B cell (primary cell): ENCODE results near the gene EIF4EBP2. TPM values are rescaled to one million over a fixed set of nuclear protein-coding genes. Genes with fewer than 3 reads are reported as not detected.
A peak's percentile ranks its signal among the peaks of the same experiment; 100 is the strongest.

Experiments used
- ATAC-seq: fragments of 200-7000 bp; cut with Tn5 transposase; one replicate; pipeline ENCODE4 v1.10.0; 2021; ENCODE audit warnings: low read depth, mild to moderate bottlenecking, moderate number of reproducible peaks, moderate library complexity
- CTCF ChIA-PET: fragments of 350-600 bp; sonication (Branson Sonifier 250); formaldehyde crosslinking; loops from one replicate; lab custom pipeline; 2021; ENCODE audit warnings: antibody characterized with exemption, inconsistent platforms; lab: Charles Lee
- POLR2A ChIA-PET: fragments of 350-600 bp; sonication (Branson Sonifier 250); formaldehyde crosslinking; loops from one replicate; lab custom pipeline; 2021; ENCODE audit warnings: antibody characterized with exemption; lab: Charles Lee
- DNase-seq: peaks from one replicate; pipeline ENCODE4 v3.0.0; 2013
- H2AFZ ChIP-seq: 2 replicates; pipeline ENCODE4 v1.6.1; 2012; ENCODE audit warnings: mild to moderate bottlenecking, low read depth, low read length; ENCODE audit not compliant: insufficient read depth, poor library complexity, severe bottlenecking
- H3K27ac ChIP-seq, 2 donors: 1 replicate in 1 of 2; 2 replicates in 1 of 2; pipeline ENCODE4 v1.5.1; 2012 to 2013; ENCODE audit warnings: low read length in 2 of 2, mild to moderate bottlenecking in 2 of 2, moderate library complexity in 1 of 2
- H3K27me3 ChIP-seq, 4 experiments: fragments of 200-600 bp in 1 of 4; sonication (generic) in 1 of 4; replicated peaks in 1 of 4; 1 replicate in 2 of 4; 2 replicates in 2 of 4; pipeline versions ENCODE4 v1.6.1 to v1.7.0; 2013 to 2016; ENCODE audit warnings: low read length in 3 of 4, mild to moderate bottlenecking in 2 of 4, mixed read lengths in 1 of 4, moderate library complexity in 1 of 4; ENCODE audit not compliant: insufficient read depth in 4 of 4, control insufficient read depth in 3 of 4; ENCODE audit errors: control extremely low read depth in 1 of 4
- H3K36me3 ChIP-seq, 2 experiments: replicated peaks in 1 of 2; 1 replicate in 1 of 2; 2 replicates in 1 of 2; pipeline versions ENCODE4 v1.6.1 to v1.7.1; 2013; ENCODE audit warnings: low read length in 1 of 2; ENCODE audit not compliant: insufficient read depth in 2 of 2, control insufficient read depth in 1 of 2; ENCODE audit errors: control extremely low read depth in 1 of 2, extremely low read depth in 1 of 2
- H3K4me1 ChIP-seq, 2 donors: fragments of 200-600 bp in 1 of 2; sonication (generic) in 1 of 2; 1 replicate in 1 of 2; 2 replicates in 1 of 2; pipeline versions ENCODE4 v1.5.1 to v1.6.1; 2013 to 2017; ENCODE audit warnings: low read length in 2 of 2; ENCODE audit not compliant: control insufficient read depth in 2 of 2, insufficient read depth in 2 of 2
- H3K4me2 ChIP-seq: replicated peaks from 2 replicates; pipeline ENCODE3; 2012; ENCODE audit warnings: mild to moderate bottlenecking, low read depth, low read length; ENCODE audit not compliant: poor library complexity, severe bottlenecking
- H3K4me3 ChIP-seq, 5 experiments: fragments of 200-600 bp in 1 of 5; sonication (generic) in 1 of 5; 1 replicate in 3 of 5; 2 replicates in 2 of 5; pipeline versions ENCODE4 v1.5.1 to v1.7.0; 2011 to 2016; ENCODE audit warnings: low read length in 4 of 5, mild to moderate bottlenecking in 4 of 5, low read depth in 2 of 5, control low read depth in 1 of 5, moderate library complexity in 1 of 5; ENCODE audit not compliant: insufficient read depth in 1 of 5; ENCODE audit errors: control extremely low read depth in 1 of 5, extremely low read depth in 1 of 5
- H3K79me2 ChIP-seq: fragments of 200-600 bp; sonication (generic); one replicate; pipeline ENCODE4 v1.6.0; 2016; ENCODE audit warnings: low read length; ENCODE audit not compliant: control insufficient read depth, insufficient read depth
- H3K9ac ChIP-seq: fragments of 200-600 bp; sonication (generic); 2 replicates; pipeline ENCODE4 v1.6.1; 2017; ENCODE audit warnings: mild to moderate bottlenecking, low read length, moderate library complexity
- H3K9me3 ChIP-seq, 3 donors: one replicate each; pipeline versions ENCODE4 v1.6.1 to v1.7.1; 2013; ENCODE audit warnings: low read length in 2 of 3; ENCODE audit not compliant: control insufficient read depth in 2 of 3, insufficient read depth in 1 of 3; ENCODE audit errors: control extremely low read depth in 1 of 3
- H4K20me1 ChIP-seq: 2 replicates; pipeline ENCODE4 v1.6.0; 2012; ENCODE audit warnings: mild to moderate bottlenecking, low read length; ENCODE audit not compliant: insufficient read depth, control insufficient read depth, poor library complexity, severe bottlenecking
- H3K27ac Mint-ChIP-seq: one replicate; pipeline ENCODE4 v1.8.0; 2021; ENCODE audit warnings: mixed read lengths
- H3K27me3 Mint-ChIP-seq: one replicate; pipeline ENCODE4 v1.8.0; 2021; ENCODE audit warnings: mixed read lengths
- H3K4me1 Mint-ChIP-seq: one replicate; pipeline ENCODE4 v1.8.0; 2021; ENCODE audit warnings: mixed read lengths
- H3K4me3 Mint-ChIP-seq: one replicate; pipeline ENCODE4 v1.8.0; 2021; ENCODE audit warnings: mixed read lengths
- H3K9me3 Mint-ChIP-seq: one replicate; pipeline ENCODE4 v1.8.0; 2022; ENCODE audit warnings: mixed read lengths; ENCODE audit not compliant: insufficient read depth
- CTCF ChIP-seq: fragments of 200-600 bp; IDR thresholded peaks from one replicate; pipeline ENCODE4 v1.8.0; 2022; ENCODE audit warnings: antibody characterized with exemption, mild to moderate bottlenecking
- EZH2 ChIP-seq: IDR thresholded peaks from 2 replicates; pipeline ENCODE4 v1.6.1; 2012; ENCODE audit warnings: borderline replicate concordance, low read depth, mild to moderate bottlenecking, moderate library complexity, low read length; ENCODE audit not compliant: insufficient read depth, poor library complexity, severe bottlenecking
- WGBS: methylation state at CpG from one replicate; pipeline ENCODE4 v1.1.5; 2013; ENCODE audit warnings: missing lambda C conversion rate; ENCODE audit not compliant: insufficient coverage; 5-methylcytosine and 5-hydroxymethylcytosine counted together
- intact Hi-C: fragments of 100-400 bp; cut with micrococcal nuclease; formaldehyde crosslinking; loops from one replicate; pipeline ENCODE4 v1.10.0; 2022
- polyA plus RNA-seq: library from polyadenylated mRNA; depleted of rRNA; stranded (reverse); fragments of >200 nt; gene quantifications from 2 replicates; pipeline ENCODE4 v1.2.3, GENCODE V29; 2012
- total RNA-seq, 2 donors: library from RNA; stranded (reverse); fragments of 120-200 nt in 1 of 2; gene quantifications; 1 replicate in 1 of 2; 2 replicates in 1 of 2; pipeline versions ENCODE4 v1.2.3 to v1.2.4, GENCODE V29; 2013 to 2022

The EIF4EBP2 gene
- total and polyA plus RNA-seq, 2 donors (not counting 1 experiment from before 2014, with no cell fraction given), result 8.7 to 37.8 TPM

- CTCF ChIA-PET, result interaction anchor here (0.5 to 19.7 kb wide), 9 partner anchors 10 to 208 kb away, joined by 3 to 778 read pairs (median 5); partner anchors contain the start of genes PPA1 and TYSND1
- DNase-seq (no peak), ATAC-seq (no peak)
- intact Hi-C loops, result loop anchor here (2.0 to 10.0 kb wide), 2 partner anchors 24 to 210 kb away; partner anchors contain the start of gene TYSND1
- H3K79me2 ChIP-seq, result no peaks in the 10 kb centered on the region
- Mint-ChIP-seq H3K27me3 (peaks cover 2% of the 10 kb centered on the region), H3K4me1 (peaks cover 26% of the 10 kb centered on the region), H3K9me3 (no peaks in the 10 kb centered on the region), H3K4me3 (peak overlapping the region; percentile 90), H3K27ac (peak overlapping the region; percentile 87)
- peak overlapping the region; percentile 86 for H3K4me2 ChIP-seq
- peaks cover 0 to 4% (median 0%) of the 10 kb centered on the region in 4 experiments for H3K27me3 ChIP-seq
- POLR2A ChIA-PET, result interaction anchor here (1.1 kb wide), 1 partner anchor 23 kb away, joined by 3 read pairs; no protein-coding TSS in a partner anchor
- H3K4me3 ChIP-seq, result peak overlapping the region in 1 of 5 experiments; percentile 71
- peaks cover 16 to 28% of the 10 kb centered on the region in 2 donors for H3K4me1 ChIP-seq
- WGBS, result 82% methylated on average over 3 of the region's 5 CpGs
- H2AFZ ChIP-seq, result peak overlapping the region; percentile 61
- TF ChIP-seq EZH2, result no peak
- H3K36me3 ChIP-seq, result no peaks in the 10 kb centered on the region
- no peaks in the 10 kb centered on the region for H3K9me3 ChIP-seq
- peak overlapping the region; percentile 67 for H3K9ac ChIP-seq
- no peak overlapping the region for H3K27ac ChIP-seq
- H4K20me1 ChIP-seq, result no peaks in the 10 kb centered on the region
These were observed 49.4 kb upstream of the EIF4EBP2 start for GRCh38 chr10:70354556-70354955.

GRCh38 chr10:70355051-70356021 is 48.6 kb upstream of the EIF4EBP2 start:
- H3K27me3 Mint-ChIP-seq, result peaks cover 3% of the 10 kb centered on the region
- Histone ChIP-seq H3K79me2 (no peaks in the 10 kb centered on the region), H3K4me1 (peaks cover 16 to 28% of the 10 kb centered on the region in 2 donors), H3K27ac (no peak overlapping the region), H3K4me2 (peak overlapping the region; percentile 86), H3K4me3 (peak overlapping the region; percentile 18 to 71 (median 48)), H4K20me1 (no peaks in the 10 kb centered on the region), H3K36me3 (no peaks in the 10 kb centered on the region), H3K9ac (peak overlapping the region; percentile 67), H2AFZ (peak overlapping the region; percentile 61), H3K9me3 (no peaks in the 10 kb centered on the region), H3K27me3 (peaks cover 0 to 4% (median 0%) of the 10 kb centered on the region in 4 experiments)
- intact Hi-C loops, result loop anchor here (2.0 to 10.0 kb wide), 2 partner anchors 25 to 211 kb away; partner anchors contain the start of gene TYSND1
- peak; percentile 81 for ATAC-seq
- CTCF ChIA-PET, result interaction anchor here (0.8 to 19.7 kb wide), 11 partner anchors 8 to 239 kb away, joined by 3 to 778 read pairs (median 5); partner anchors contain the start of genes PPA1 and TYSND1
- no peaks in the 10 kb centered on the region for H3K9me3 Mint-ChIP-seq
- DNase-seq, result peak; percentile 81
- 55% methylated on average over 7 of the region's 21 CpGs for WGBS
- TF ChIP-seq CTCF (no peak), EZH2 (no peak)
- peak overlapping the region; percentile 87 for H3K27ac Mint-ChIP-seq
- POLR2A ChIA-PET, result interaction anchor here (0.6 to 1.1 kb wide), 2 partner anchors 24 to 185 kb away, joined by 3 read pairs; partner anchors contain the start of gene SAR1A
- H3K4me1 Mint-ChIP-seq, result peaks cover 26% of the 10 kb centered on the region
- peak overlapping the region; percentile 90 for H3K4me3 Mint-ChIP-seq
